Measurements from ENCODE around the gene KIF2C. TPM values are rescaled to one million over a fixed set of nuclear protein-coding genes. Genes with fewer than 3 reads are reported as not detected.
"Not testable (repeated sequence)": the region's sequence is repeated elsewhere in the genome, so short reads cannot be mapped to it uniquely, and the experiment has no call there.

Gene KIF2C
- total RNA-seq, 3 donors from 2014 or later (not counting 1 experiment from before 2014, with no cell fraction given): 0.59 to 1.3 (median 0.93) TPM

DNA sequence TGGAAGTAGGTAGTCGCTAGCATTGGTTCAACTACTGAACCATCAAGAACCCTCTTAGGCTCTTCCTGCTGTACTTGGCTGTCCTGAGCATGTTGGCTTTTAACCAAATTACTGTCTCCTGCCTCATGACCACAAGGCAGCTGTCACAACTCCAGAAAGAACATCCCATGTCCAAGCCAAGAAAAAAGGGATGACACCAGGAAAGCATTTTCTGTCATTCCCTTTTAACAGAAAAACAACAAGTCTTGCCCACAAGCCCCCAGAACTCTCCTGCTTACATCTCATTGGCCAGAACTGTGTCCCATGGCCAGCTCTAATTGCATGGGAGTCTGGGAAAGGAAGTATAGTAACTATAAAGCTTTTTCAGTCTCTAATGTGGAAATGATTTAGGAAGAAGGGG is 6.3 kb upstream of the KIF2C start:
- H3K27me3 Mint-ChIP-seq (ENCODE audit: low read depth in 2 of 2): no peaks in the 10 kb centered on the region

DNA sequence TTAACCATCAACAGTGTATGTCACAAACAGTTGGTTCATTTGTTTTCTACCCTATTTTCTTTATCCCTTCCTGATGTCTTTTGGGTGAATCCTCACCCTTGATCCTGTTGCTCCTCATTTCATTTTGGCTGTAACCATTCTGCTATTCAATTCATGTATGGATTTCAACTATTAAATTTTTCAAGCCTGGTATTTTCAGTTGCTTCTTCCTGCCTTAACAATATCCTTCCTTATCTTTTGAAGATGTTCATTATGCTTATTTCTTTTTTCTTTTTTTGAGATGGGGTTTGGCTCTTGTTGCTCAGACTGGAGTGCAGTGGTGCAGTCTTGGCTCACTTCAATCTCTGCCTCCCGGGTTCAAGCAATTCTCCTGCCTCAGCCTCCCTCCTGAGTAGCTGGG is 5.9 kb upstream of the KIF2C start:
- peaks cover 12 to 15% of the 10 kb centered on the region in 2 donors for H3K4me1 Mint-ChIP-seq
- H3K36me3 ChIP-seq (ENCODE audit: control insufficient read depth, insufficient read depth, low read length): no peaks in the 10 kb centered on the region
- TF ChIP-seq, protein P1, sequence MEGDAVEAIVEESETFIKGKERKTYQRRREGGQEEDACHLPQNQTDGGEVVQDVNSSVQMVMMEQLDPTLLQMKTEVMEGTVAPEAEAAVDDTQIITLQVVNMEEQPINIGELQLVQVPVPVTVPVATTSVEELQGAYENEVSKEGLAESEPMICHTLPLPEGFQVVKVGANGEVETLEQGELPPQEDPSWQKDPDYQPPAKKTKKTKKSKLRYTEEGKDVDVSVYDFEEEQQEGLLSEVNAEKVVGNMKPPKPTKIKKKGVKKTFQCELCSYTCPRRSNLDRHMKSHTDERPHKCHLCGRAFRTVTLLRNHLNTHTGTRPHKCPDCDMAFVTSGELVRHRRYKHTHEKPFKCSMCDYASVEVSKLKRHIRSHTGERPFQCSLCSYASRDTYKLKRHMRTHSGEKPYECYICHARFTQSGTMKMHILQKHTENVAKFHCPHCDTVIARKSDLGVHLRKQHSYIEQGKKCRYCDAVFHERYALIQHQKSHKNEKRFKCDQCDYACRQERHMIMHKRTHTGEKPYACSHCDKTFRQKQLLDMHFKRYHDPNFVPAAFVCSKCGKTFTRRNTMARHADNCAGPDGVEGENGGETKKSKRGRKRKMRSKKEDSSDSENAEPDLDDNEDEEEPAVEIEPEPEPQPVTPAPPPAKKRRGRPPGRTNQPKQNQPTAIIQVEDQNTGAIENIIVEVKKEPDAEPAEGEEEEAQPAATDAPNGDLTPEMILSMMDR (IDR thresholded peaks at IDR 0.05): no peak
- DNase-seq (no peak), ATAC-seq (no peak)
- no peak overlapping the region for H3K4me3 Mint-ChIP-seq
- H3K4me1 ChIP-seq (ENCODE audit: control insufficient read depth, insufficient read depth, low read length): peaks cover 19% of the 10 kb centered on the region
- H3K27me3 Mint-ChIP-seq (ENCODE audit: low read depth in 2 of 2): no peaks in the 10 kb centered on the region
- H3K4me3 ChIP-seq (ENCODE audit: low read length): no peak overlapping the region
- WGBS (ENCODE audit: insufficient coverage): 100% methylated on average over 1 of the region's 1 CpG
- H3K9me3 ChIP-seq (ENCODE audit: control insufficient read depth, insufficient read depth, low read length): no peaks in the 10 kb centered on the region
- H3K27ac Mint-ChIP-seq: peak overlapping the region in 1 of 2 donors; percentile 49
- no peaks in the 10 kb centered on the region for H3K27me3 ChIP-seq (ENCODE audit: control insufficient read depth, insufficient read depth, low read length)
- H3K9me3 Mint-ChIP-seq: no peaks in the 10 kb centered on the region
- intact Hi-C loops (cut with micrococcal nuclease): loop anchor here (5.0 to 10.0 kb wide), 2 partner anchors 569 to 851 kb away; partner anchors contain the start of gene NASP
- H3K27ac ChIP-seq (ENCODE audit: low read length): no peak overlapping the region
- H3K36me3 Mint-ChIP-seq: no peaks in the 10 kb centered on the region

More for the DNA sequence above, 6.3 kb upstream of the KIF2C start:
- intact Hi-C loops (cut with micrococcal nuclease): loop anchor here (5.0 to 10.0 kb wide), 2 partner anchors 569 to 851 kb away; partner anchors contain the start of gene NASP
- no peak overlapping the region for H3K27ac ChIP-seq (ENCODE audit: low read length)
- 100% methylated on average over 1 of the region's 1 CpG for WGBS (ENCODE audit: insufficient coverage)
- Mint-ChIP-seq H3K36me3 (no peaks in the 10 kb centered on the region), H3K4me1 (peaks cover 12 to 15% of the 10 kb centered on the region in 2 donors), H3K9me3 (no peaks in the 10 kb centered on the region), H3K4me3 (no peak overlapping the region), H3K27ac (peak overlapping the region in 1 of 2 donors; percentile 49)
- DNase-seq (no peak), ATAC-seq (no peak)
- H3K27me3 ChIP-seq (ENCODE audit: control insufficient read depth, insufficient read depth, low read length): no peaks in the 10 kb centered on the region
- H3K4me1 ChIP-seq (ENCODE audit: control insufficient read depth, insufficient read depth, low read length): peaks cover 19% of the 10 kb centered on the region
- no peaks in the 10 kb centered on the region for H3K9me3 ChIP-seq (ENCODE audit: control insufficient read depth, insufficient read depth, low read length)
- no peaks in the 10 kb centered on the region for H3K36me3 ChIP-seq (ENCODE audit: control insufficient read depth, insufficient read depth, low read length)
- H3K4me3 ChIP-seq (ENCODE audit: low read length): no peak overlapping the region
- TF ChIP-seq, protein P1 (IDR thresholded peaks at IDR 0.05): no peak

DNA sequence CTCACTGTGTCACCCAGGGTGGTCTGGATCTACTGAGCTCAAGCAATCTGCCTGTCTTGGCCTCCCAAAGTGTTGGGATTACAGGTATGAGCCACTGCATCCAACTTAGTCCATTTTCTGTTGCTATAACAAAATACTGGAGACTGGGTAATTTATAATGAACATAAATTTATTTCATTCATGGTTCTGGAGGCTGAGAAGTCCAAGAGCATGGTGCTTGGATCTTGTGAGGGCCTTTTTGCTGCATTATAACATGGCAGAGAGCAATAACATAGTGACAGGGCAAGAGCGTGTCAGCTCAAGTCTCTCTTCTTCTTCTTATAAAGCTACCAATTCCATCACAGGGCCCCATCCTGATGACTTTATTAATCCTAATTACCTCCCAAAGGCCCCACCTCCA is 3.6 kb upstream of the KIF2C start:
- TF ChIP-seq, protein P1 (IDR thresholded peaks at IDR 0.05): no peak
- no peaks in the 10 kb centered on the region for H3K36me3 Mint-ChIP-seq
- no peak overlapping the region for H3K27ac ChIP-seq (ENCODE audit: low read length)
- no peak overlapping the region for H3K4me3 ChIP-seq (ENCODE audit: low read length)
- H3K36me3 ChIP-seq (ENCODE audit: control insufficient read depth, insufficient read depth, low read length): no peaks in the 10 kb centered on the region
- H3K27me3 Mint-ChIP-seq (ENCODE audit: low read depth in 2 of 2): no peaks in the 10 kb centered on the region
- no peak for ATAC-seq
- peaks cover 11% of the 10 kb centered on the region for H3K4me1 ChIP-seq (ENCODE audit: control insufficient read depth, insufficient read depth, low read length)
- intact Hi-C loops (cut with micrococcal nuclease): loop anchor here (10.0 kb wide), 1 partner anchor 849 kb away; the partner anchor contains the start of gene NASP
- no peak overlapping the region for H3K4me3 Mint-ChIP-seq
- H3K9me3 ChIP-seq (ENCODE audit: control insufficient read depth, insufficient read depth, low read length): no peaks in the 10 kb centered on the region
- no peaks in the 10 kb centered on the region for H3K27me3 ChIP-seq (ENCODE audit: control insufficient read depth, insufficient read depth, low read length)
- no peak for DNase-seq
- H3K4me1 Mint-ChIP-seq: peaks cover 15 to 20% of the 10 kb centered on the region in 2 donors
- H3K9me3 Mint-ChIP-seq: no peaks in the 10 kb centered on the region
- WGBS (ENCODE audit: insufficient coverage): 100% methylated on average over 1 of the region's 1 CpG
- H3K27ac Mint-ChIP-seq: no peak overlapping the region

DNA sequence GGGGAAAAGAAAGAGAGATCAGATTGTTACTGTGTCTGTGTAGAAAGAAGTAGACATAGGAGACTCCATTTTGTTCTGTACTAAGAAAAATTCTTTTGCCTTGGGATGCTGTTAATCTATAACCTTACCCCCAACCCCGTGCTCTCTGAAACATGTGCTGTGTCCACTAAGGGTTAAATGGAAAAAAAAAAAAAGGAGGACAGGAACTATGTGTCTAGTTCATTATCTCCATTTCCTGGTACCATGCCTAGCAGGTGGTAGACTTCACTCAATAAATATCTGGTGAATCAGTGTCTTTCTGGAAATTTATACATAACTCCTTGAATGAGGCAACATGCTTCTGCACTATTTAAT is 707 bp upstream of the KIF2C start:
- ATAC-seq; H3K36me3 ChIP-seq (ENCODE audit: control insufficient read depth, insufficient read depth, low read length): not testable (repeated sequence)
- intact Hi-C loops (cut with micrococcal nuclease): loop anchor here (1.0 to 10.0 kb wide), 3 partner anchors 8 to 846 kb away; partner anchors contain the start of genes NASP, RNU5D-1 and RPS8

More for the DNA sequence above, 707 bp upstream of the KIF2C start:
- not testable (repeated sequence) for H3K9me3 Mint-ChIP-seq; H3K27me3 Mint-ChIP-seq (ENCODE audit: low read depth in 2 of 2); H3K9me3 ChIP-seq (ENCODE audit: control insufficient read depth, insufficient read depth, low read length); DNase-seq; H3K36me3 Mint-ChIP-seq; H3K4me1 ChIP-seq (ENCODE audit: control insufficient read depth, insufficient read depth, low read length); H3K27me3 ChIP-seq (ENCODE audit: control insufficient read depth, insufficient read depth, low read length)
- H3K27ac Mint-ChIP-seq: peak overlapping the region; percentile 90 to 94
- peak overlapping the region; percentile 60 for H3K4me3 ChIP-seq (ENCODE audit: low read length)
- H3K4me1 Mint-ChIP-seq: peaks cover 12 to 18% of the 10 kb centered on the region in 2 donors
- no CpG with 5 or more reads among the region's 1 CpG for WGBS (ENCODE audit: insufficient coverage)
- H3K27ac ChIP-seq (ENCODE audit: low read length): peak overlapping the region; percentile 81
- peak overlapping the region; percentile 91 for H3K4me3 Mint-ChIP-seq

All from natural killer cell (primary cell).